Coronary artery (tissue), 2 donors: ENCODE data around the gene KRTAP23-1.
A peak's percentile ranks its signal among the peaks of the same experiment; 100 is the strongest.

Experiments used
- DNase-seq: peaks from one replicate; pipeline ENCODE4 v3.0.0-alpha.2; 2017; ENCODE audit warnings: low spot score
- H3K27ac ChIP-seq, 2 donors: fragments of 200-600 bp; sonication (generic); one replicate each; pipeline ENCODE4 v1.5.1; 2016 to 2019
- H3K4me3 ChIP-seq: fragments of 200-600 bp; sonication (generic); 2 replicates; pipeline ENCODE4 v1.5.1; 2016; ENCODE audit warnings: mild to moderate bottlenecking, moderate library complexity
- CTCF ChIP-seq: fragments of 200-600 bp; sonication (generic); IDR thresholded peaks from one replicate; pipeline ENCODE4 v1.5.1; 2019; ENCODE audit warnings: antibody characterized with exemption

Gene KRTAP23-1

DNA sequence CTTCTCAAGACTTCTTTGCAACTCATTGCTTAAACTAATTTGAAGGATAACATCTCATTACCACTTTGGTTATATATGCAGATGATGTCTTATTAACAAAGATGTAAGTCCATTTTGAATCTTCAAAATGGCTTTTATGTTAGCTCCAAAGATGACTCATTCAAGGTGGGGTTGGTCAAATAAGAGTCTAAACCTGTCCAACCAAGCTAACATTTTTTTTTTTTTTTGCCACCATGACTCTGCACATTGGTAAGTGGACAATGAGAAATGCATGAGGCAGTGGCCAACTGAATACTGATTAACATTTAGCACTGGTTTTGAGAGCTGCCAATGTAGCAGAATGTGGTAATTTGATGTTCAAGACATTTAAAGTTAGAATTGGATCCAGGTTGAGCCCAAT, 10.6 kb downstream of the KRTAP23-1 start:
- no peak overlapping the region for H3K4me3 ChIP-seq

DNA sequence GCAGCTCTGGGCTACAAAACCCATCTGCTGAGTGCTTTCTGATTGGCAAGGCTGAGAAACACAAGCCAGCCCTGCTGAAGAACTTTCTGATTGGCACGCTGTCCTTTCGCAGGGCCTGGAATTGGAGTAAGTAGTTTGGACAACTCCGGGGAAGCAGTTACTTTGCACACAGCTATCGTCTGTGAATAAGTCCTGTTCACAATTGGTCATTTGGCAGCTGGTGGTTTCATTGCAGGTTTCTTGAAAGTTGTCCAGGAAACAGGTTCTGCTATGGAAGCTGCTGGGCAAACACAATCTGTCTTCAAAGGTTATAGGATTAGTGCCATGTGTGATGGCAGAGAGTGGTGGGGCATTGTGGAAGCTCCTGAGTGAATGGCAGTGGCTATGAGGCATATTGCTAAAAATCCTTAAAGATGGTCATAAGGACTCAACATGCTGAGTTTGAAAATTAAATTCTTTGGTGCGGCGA, 11.1 kb downstream of the KRTAP23-1 start, which contains the start of gene KRTAP27-1:
KRTAP27-1 (minus strand) TSS at position 419 of the 469 bp plus-strand sequence; CDS start at position 393, 26 bp downstream.
- no peak within 1 kb of the TSS for H3K4me3 ChIP-seq
- TF ChIP-seq CTCF, result no peak
- H3K27ac ChIP-seq, result peak within 1 kb of the TSS in 1 of 2 donors; percentile 21
- DNase-seq, result no peak

More for the DNA sequence above, 10.6 kb downstream of the KRTAP23-1 start:
- H3K27ac ChIP-seq, result no peak overlapping the region
- DNase-seq, result no peak
- no peak for TF ChIP-seq CTCF

GRCh38 chr21:30336596-30336995, 11.8 kb downstream of the KRTAP23-1 start:
- Histone ChIP-seq H3K4me3 (no peak overlapping the region), H3K27ac (peak overlapping the region in 1 of 2 donors; percentile 21)
- DNase-seq, result no peak
- TF ChIP-seq CTCF, result no peak

DNA sequence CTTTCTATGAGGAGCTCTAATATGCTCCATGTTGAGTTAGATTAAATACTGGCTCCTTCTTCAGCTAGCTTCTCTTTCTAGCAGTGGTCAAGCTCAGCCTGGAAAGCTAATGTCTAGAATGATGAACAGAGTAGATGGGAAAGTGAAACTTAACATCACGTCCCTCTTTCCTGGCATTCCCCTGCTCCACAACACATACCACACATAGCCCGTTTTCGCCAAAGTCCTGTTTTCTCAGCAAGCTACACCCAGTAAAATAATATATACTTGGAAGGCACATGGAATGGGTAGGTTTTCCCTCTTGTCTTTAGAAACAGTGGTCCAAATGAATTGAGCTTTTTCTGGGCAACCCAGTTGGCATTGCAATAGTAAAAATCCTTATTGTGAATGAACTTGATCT, 14.7 kb downstream of the KRTAP23-1 start:
- Histone ChIP-seq H3K4me3 (peak overlapping the region; percentile 59), H3K27ac (peak overlapping the region in 1 of 2 donors; percentile 41)
- no peak for DNase-seq
- no peak for TF ChIP-seq CTCF

DNA sequence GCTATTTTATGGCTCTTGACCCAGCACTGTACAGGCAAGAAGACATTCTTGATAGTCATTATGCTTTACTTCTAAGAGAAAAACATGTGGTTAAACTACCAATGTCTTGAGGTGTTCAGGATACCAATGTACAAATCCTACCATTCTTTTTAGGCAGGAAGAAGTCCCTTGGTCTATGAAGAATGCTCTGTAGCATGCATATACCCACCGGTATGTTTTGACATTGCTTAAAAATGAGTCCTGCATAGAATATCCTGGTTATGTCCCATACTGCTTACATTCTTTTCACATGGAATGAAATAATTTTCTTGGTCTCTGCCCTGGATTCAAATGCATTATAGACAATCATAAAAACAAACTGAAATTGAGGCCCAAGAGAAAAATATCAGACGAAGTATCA, 15.7 kb downstream of the KRTAP23-1 start:
- no peak for DNase-seq
- H3K27ac ChIP-seq, result no peak overlapping the region
- TF ChIP-seq CTCF, result no peak
- no peak overlapping the region for H3K4me3 ChIP-seq

DNA sequence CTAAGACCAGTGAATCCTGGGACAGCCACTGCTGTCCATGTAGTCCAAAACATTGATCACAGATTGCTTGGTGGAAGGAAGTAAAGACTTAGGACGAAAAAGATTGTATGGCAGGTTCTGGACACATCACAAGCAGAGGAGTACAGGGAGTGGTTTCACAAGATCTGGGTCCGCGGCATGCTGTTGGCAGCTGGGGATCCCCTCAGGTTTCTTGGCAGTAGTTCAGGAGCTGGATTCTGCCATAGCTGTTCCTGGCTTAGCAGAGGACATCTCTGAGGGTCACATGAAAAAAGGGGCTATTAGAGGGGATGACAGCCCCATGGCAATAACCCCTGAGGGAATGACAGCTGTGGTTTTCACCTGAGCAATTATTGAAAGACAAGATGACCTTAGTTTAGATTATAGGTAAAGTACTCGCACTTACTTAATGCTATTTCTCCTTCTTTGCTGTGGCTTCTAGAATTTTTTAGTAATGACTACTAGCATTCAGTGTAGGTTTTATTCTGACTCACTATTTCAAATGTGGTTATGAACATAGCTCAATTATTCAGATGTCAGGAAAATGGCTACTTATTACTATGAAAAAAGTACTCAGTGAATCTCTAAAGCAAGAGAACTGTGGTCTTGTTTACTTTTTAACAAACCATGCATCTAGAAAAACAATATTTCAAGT, 19.1 kb downstream of the KRTAP23-1 start:
- DNase-seq, result no peak
- no peak overlapping the region for H3K27ac ChIP-seq
- TF ChIP-seq CTCF, result no peak
- no peak overlapping the region for H3K4me3 ChIP-seq

DNA sequence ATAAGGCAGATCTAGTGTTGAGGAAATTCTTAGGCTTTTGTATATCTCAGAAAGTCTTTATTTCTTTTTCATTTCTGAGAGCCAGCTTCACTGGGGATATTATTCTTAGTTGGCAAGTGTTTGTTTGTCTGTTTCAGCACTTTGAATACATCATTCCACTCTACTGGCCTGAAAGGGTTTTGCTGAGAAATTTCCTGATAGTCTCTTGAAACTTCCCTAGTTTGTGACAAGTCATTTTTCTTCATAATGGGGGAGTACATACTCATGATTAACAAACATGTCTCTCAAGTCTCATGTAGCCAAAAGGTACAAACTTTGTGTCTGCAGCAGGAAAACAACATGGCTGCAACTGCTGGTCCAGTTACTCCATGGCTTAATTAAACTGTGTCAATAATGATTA, 22.0 kb downstream of the KRTAP23-1 start:
- no peak overlapping the region for H3K4me3 ChIP-seq
- no peak overlapping the region for H3K27ac ChIP-seq
- no peak for DNase-seq
- TF ChIP-seq CTCF, result no peak
